ACHN (cell line): ENCODE data around the gene DHDDS.

Experiments used
- DNase-seq: peaks from one replicate; pipeline ENCODE4 v3.0.0-alpha.2; 2015
- in situ Hi-C: cut with HindIII; loops from 2 replicates; pipeline ENCODE4 v1.10.0; 2017; ENCODE audit warnings: low sequenced_read_pairs, low pct_ligation_motif_present, low pct_unique_long_range_greater_than_20kb

The DHDDS gene

DNA sequence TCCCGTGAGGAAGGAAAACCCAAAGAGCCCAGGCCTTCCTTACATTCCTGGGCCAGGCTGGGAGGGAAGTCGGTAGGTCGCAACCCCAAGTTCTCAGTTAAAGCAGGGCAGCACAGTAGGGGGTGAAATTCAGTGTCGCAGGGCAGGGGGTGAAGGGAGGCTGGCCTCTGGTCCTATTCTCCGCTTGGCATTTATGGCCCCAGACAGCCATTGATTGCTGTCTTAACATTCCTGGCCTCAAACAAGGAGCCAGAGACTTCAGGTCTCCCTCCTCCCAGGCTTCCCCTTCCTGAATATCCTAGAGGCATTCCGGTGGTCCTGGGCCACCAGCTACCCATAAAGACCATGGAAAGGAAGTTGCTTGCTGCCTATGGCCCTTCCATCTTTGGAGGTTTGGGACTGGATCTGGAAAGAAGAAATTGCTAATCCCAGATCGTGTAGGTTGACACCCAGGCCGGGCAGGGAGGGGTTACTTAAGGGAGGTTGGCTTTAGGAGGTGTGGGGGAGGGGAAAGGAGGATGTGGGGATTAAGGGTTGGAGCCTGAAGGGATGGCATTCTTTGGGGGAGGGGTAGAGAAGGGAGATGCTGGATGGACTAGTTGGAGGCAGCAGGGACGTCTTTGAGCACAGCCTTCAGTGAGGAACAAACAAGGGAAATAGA, 19.8 kb upstream of the DHDDS start:
- DNase-seq, result no peak
- in situ Hi-C loops, result no loop called here

DNA sequence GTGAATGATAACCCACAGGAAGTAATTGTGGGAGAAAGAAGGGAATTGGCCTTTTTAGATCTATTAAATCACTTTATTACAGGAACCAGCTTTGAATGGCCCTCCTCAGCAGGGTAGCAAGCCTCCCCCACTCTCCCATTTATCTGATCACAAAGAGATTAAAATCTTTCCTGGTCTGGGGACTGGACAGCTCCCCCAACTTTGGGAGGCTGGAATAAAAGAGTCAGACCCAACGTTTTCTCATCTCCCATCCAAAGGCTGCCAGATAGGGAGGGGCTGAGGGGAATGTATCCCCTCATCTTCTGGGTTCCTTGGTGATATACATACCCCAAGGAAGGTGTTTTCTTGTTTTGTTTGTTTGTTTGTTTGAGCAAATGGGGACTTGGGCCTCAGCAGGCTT, 19.1 kb upstream of the DHDDS start:
- DNase-seq, result no peak

DNA sequence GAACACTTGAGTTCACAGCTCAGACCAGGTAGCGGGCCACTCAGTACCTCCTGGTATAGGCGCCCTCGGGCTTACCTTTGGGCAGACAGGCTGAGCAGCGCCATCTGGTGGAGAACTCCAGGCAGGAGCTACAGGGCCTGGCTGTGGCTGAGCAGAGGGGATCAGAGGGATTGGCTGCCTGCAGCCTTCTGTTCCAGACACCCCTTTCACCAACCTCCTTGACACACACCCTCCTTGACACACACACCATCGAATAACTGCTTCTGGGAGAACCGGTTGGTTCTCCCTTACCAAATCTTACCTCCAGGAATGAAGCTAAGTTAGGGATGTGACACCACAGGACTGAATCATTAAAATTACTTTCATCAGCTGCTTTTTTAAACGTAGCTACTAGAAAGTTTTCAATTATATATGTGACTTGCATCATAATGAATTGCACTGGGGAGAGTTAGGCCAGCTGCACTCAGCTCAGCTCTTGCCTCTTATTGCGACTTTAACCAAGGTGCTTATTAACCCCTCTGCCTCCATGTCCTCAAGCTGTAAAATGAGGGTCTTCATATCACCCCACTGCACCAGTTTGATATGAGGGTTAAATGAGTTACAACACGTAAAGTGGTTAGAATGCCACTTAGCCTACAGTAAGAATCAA, 14.9 kb upstream of the DHDDS start:
- peak; percentile 60 for DNase-seq
- in situ Hi-C loops, result no loop called here

More for the DNA sequence above, 19.1 kb upstream of the DHDDS start:
- in situ Hi-C loops, result no loop called here

DNA sequence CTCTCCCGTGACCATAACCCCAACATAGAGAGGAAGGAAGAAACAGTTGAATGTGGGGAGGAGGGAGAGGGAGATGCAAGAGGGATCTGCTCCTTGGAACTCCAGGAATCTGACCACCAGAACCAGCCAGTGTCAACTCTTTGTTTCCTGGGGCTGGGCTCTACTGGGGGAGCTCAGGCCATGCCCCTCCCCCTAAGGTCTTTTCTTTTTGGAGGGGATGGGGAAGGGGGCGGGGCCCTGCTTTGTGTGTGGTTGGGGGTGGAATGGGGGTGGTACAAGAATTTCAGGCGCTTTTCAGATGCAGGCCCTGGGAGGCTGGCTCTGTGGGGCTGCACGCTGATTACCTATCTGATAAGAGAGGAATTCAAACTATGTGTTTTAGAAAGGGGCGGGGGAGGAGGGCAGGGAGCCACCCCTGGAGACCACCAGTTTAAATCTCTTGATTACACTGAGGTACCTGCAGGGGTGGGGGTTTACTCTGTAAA, 13.2 kb upstream of the DHDDS start:
- DNase-seq, result no peak
- in situ Hi-C loops, result no loop called here

DNA sequence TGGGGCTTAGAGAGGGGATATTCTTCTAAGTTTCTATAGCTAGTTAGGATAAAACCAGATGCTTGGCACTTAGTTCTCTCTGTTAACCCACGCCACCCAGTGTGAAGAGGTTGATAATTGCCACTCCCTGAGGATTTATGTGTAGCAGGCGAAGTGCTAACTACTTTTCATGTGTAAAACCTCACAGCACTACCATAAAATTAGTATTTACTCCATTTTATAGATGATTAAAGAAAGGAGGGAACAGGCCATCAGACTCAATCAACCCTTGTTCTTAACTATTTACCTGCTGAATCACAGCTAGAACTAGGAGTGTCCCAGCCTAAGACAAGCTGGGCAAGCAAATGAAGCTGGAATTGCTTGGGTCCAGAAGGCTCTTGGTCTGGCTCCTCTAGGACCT, 12.6 kb upstream of the DHDDS start:
- no peak for DNase-seq
- in situ Hi-C loops, result no loop called here

DNA sequence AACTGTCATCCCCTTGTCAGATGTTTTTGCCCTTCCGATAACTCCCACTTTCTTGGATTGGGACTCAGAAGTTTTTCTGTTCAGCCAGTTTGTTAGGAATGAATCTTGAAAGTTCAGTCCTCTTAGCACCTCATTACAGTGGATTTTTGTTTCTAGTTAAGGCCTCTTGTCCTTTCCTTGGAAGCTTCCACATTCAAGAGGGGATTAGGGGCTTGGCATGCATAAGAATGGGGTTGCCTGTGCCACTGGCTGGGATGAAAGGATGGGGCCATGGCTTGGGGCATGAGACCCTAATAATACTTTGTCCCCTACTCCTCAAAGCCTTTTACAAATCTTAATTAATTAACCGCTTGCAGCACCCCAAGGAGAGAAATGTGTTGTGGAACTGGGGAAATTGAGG, 2.4 kb upstream of the DHDDS start:
- no peak for DNase-seq
- in situ Hi-C loops, result no loop called here

DNA sequence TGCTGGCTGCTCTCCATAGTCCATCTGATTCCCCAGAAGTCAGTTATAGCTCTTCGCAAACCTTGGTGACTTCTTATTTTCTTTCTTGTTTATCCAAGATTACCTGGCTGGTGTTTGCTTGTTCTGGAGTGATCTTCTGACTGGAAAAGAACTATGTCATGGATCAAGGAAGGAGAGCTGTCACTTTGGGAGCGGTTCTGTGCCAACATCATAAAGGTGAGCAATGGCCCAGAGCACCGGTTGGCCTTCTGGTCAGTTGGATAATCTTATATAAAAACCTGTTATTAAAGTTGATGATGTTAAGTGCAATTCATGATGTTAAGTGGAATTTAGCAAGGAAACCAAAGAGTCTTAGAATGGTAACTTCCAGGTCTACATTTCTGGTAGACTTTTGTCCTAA, 672 bp downstream of the DHDDS start:
- in situ Hi-C loops, result no loop called here
- no peak for DNase-seq

DNA sequence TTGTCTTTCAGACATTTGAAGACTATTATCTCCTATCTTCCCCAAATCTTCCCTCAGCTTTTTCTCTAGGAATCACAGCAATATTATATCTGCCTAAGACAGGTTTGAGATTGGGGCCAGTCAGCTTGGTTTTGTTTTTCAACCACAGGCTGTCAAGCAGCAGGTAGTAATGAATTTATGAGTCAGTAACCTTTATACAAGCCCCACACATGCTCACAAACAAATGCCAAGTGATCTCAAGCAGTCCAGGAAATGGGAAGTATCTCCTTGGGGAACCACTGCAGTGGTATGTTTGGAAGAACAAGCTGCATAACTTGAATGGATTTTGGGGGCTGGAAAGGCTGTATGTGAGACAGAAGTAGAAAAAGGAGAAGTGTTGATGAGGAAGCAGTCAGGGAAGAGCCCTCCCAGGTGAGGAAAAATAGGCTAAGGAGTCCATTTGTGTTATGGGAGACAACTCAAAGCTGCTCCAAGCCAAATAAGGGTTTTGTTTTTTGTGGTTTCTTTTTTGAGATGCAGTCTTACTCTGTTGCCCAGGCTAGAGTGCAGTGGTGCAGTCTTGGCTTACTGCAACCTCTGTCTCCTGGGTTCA, 2.1 kb downstream of the DHDDS start:
- in situ Hi-C loops, result no loop called here
- DNase-seq, result no peak

DNA sequence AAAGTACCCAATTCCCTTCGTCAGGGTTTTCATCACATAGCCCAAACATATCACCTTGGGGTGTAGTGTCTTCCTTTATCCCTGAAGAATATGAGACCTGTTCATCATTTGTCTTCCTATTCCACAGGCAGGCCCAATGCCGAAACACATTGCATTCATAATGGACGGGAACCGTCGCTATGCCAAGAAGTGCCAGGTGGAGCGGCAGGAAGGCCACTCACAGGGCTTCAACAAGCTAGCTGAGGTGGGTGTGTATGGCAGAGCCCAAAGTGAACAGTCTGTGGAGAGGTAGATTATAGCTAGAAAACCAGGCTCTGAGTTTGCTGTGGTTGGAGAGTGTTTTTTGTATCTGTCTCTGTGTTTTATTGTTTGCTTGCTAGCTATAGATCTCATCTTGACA, 5.9 kb downstream of the DHDDS start:
- no peak for DNase-seq
- in situ Hi-C loops, result no loop called here

DNA sequence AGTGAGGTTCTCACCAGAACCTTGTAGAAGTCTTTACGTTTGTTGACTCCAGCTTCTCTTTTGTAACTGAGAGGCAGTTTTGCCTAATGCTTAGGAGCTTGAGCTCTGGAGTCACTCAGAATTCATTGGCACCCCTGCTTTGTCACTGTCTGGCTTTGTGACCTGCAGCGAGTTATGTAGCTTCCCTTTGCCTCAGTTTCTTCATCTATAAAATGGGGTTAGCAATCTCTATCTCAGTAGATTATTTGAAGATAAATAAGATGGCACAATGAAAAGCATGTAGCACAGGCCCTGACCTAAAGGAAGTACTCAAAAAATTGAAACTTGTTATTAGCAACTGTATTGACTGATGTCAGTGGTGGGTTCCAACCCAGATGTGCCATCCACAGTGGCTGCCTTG, 8.1 kb downstream of the DHDDS start:
- DNase-seq, result no peak
- in situ Hi-C loops, result no loop called here

DNA sequence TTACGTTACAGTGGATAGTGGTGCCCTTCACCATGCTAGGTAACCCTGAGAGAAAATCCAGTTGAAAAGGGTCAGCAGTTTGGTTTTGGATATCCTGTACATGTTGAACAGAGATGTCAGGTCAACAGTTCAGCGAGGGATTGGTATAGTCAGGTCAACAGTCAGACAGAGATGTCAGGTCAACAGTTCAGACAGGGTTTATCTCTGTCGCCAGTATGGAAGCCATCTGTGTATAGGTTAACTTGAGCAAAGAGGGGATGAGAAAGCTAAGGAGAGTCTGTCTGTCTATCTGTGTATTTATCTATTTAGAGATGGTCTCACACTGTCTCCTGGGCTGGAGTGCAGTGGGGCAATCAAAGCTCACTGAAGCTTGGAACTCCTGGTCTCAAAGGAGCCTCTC, 17.7 kb downstream of the DHDDS start:
- in situ Hi-C loops, result no loop called here
- no peak for DNase-seq

DNA sequence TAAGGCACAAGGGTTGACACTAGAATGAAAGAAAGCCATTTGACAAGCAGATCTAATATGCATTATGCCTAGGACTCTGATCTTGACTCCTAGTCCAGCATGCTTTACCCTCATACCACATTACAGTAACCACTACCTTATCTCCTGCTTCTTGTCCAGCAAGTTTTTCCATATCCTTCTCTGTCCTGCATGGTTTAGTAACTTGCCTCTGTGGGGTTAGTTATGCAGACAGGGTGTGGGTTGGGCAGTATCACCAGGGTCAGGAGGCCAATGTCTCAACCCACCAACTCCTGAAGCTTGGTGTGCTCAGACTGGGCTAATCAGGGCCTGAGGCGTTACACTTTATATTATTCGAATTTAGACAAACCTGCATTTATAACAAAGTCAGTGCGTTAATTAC, 18.8 kb downstream of the DHDDS start:
- in situ Hi-C loops, result no loop called here
- no peak for DNase-seq

DNA sequence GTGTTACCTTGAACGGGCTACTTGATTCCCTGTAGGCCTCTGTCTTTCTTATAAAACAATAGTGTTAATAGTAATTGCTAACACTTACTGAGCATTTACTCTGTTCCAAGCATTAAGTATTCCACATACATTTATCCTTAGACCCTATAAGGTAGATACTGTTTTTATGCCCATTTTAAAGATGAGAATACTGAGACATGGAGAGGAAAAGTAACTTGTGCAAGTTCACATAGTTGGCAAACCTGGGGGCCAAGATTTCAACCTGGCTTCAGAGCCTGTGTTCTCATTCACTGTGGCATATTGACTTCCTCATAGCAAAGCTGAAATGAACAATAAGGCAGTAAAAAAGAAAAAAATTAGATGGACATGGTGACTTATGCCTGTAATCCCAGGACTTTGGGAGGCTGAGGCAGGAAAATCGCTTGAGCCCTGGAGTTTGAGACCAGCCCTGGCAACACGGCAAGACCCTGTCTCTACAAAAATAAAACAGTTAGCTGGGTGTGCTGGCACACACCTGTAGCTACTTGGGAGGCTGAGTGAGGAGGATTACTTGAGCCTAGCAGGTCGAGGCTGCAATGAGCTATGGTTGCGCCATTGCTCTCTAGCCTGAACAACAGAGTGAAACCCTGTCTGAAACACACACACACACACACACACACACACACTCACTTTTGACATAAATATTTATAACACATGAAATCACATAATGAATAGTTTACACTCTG, 20.5 kb downstream of the DHDDS start:
- no peak for DNase-seq
- in situ Hi-C loops, result no loop called here

DNA sequence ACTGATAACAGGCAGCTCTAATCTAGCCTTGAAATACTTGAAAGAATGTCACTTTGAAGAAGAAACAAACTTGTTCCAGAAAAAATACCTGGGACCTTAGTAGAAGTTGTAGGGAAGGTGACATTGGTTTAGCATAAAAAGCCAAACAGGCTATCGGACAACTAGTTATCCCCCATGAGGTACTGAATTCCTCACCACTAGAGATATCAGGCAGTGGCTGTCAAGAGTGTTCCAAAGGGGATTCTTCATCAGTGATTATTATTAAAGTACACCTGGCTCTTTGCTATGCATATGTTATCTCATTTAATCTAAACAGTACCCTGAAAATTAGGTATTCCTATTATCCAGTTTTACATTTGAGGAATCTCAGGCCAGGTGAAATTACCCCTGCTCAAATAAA, 27.0 kb downstream of the DHDDS start:
- DNase-seq, result no peak
- in situ Hi-C loops, result no loop called here

DNA sequence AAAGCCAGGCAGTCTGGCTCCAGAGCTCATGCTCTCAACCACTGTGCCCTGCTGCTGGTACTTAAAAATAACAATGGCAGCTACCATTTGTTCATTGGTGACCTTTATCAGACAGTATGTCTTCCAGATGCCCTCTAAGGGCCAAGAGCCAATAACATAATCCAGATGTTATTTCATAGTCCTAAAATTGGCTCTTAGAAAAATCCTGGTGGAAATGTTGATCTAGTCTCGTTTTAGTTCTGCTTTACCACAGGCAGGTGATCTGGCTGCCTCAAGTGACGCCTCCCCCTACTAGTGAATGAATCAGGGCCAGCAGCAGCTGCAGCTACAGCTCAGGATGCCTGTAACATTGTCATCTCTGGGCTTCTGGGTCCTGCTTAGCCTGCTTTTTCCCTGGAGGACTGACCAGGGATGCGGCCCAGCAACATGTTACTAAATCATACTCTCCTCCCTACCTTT, 27.5 kb downstream of the DHDDS start:
- DNase-seq, result no peak
- in situ Hi-C loops, result no loop called here

DNA sequence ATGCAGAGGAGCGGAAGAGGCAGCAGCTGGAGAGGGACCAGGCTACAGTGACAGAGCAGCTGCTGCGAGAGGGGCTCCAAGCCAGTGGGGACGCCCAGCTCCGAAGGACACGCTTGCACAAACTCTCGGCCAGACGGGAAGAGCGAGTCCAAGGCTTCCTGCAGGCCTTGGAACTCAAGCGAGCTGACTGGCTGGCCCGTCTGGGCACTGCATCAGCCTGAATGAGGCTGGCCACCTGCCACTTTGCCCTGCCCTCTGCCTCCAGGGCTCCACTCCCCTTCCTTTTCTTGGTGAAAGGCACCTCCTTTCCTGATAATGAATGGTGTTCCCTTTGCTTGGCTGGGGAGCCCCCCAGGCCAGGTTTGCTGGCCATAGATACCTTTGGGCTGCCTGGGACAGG, 36.8 kb downstream of the DHDDS start:
- DNase-seq, result no peak
- in situ Hi-C loops, result no loop called here

DNA sequence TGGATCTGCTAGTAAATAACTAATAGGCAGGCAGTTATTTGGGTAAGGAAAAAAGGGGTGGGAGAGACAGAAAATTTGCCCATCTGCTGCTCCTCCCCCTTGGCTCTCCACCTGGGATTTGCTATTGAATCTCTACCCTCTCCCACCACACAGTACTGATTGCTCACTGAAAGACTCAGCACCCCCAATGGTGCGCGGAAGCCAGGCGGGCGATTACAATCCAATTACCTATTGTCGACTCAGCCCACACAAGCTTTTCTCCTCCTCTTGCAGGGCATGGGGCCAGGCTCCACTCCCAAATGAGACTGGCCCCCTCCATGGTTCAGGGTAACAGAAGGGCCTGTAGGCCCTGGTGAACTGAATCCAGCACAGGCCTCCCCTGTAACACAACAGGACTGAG, 37.4 kb downstream of the DHDDS start:
- in situ Hi-C loops, result no loop called here
- DNase-seq, result no peak

DNA sequence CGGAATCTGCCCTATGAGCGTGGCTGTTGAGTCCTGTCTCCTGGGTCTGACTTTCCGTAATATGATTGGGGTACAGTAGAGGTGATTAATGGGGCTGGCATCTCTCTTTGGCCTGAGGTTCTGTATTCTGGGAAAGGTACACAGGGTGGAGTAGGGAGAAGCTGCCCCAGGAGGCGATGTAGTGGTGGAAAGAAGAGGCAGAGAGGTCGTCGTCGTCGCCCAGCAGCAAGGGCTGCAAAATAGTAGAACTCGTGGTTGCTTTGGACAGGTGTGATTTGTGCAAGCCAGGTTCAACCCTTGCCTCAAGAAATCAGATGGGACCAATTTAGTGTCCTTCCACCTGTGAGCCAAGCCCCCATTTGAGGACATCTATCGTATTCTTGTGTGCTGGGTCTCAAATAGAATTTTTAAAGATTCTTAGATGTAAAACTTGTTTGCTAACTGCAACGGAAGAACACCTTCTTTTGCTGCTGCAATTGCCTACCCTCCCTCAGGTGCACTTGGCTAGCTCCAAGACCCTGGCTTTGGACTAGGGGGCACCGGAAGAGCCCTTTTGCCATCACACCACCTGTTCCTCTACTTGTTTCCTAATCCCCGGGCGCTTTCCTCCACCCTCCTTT, 38.9 kb downstream of the DHDDS start:
- in situ Hi-C loops, result no loop called here
- no peak for DNase-seq
